Thoracic aorta (tissue), 2 donors: ENCODE data around the gene RGS7. TPM values are rescaled to one million over a fixed set of nuclear protein-coding genes. Genes with fewer than 3 reads are reported as not detected.

Source experiments
- ATAC-seq: fragments of 150-250 bp; one replicate; pipeline ENCODE4 v1.8.0; 2017; ENCODE audit warnings: low read depth; ENCODE audit not compliant: insufficient number of reproducible peaks, low FRiP score
- DNase-seq: peaks from one replicate; pipeline ENCODE4 v3.0.0-alpha.2; 2020; ENCODE audit warnings: low spot score
- H3K27ac ChIP-seq, 2 donors: fragments of 200-600 bp; sonication (generic); 1 replicate in 1 of 2; 2 replicates in 1 of 2; pipeline ENCODE4 v1.5.1; 2016; ENCODE audit warnings: mild to moderate bottlenecking in 2 of 2, moderate library complexity in 2 of 2
- H3K27me3 ChIP-seq: fragments of 200-600 bp; sonication (generic); replicated peaks from 2 replicates; pipeline ENCODE4 v1.6.0; 2016; ENCODE audit warnings: mild to moderate bottlenecking; ENCODE audit not compliant: insufficient read depth
- H3K36me3 ChIP-seq: fragments of 200-600 bp; sonication (generic); one replicate; pipeline ENCODE4 v1.5.1; 2016
- H3K4me1 ChIP-seq, 2 donors: fragments of 200-600 bp; sonication (generic); 1 replicate in 1 of 2; 2 replicates in 1 of 2; pipeline versions ENCODE4 v1.5.1 to v1.6.0; 2016; ENCODE audit warnings: low read depth in 2 of 2, mild to moderate bottlenecking in 1 of 2; ENCODE audit not compliant: control insufficient read depth in 1 of 2
- H3K4me3 ChIP-seq: fragments of 200-600 bp; sonication (generic); 2 replicates; pipeline ENCODE4 v1.5.1; 2016; ENCODE audit warnings: mild to moderate bottlenecking
- H3K9me3 ChIP-seq: fragments of 200-600 bp; sonication (generic); 2 replicates; pipeline ENCODE4 v1.5.1; 2016
- CTCF ChIP-seq: fragments of 200-600 bp; sonication (generic); IDR thresholded peaks from one replicate; pipeline ENCODE4 v1.5.1; 2019; ENCODE audit warnings: antibody characterized with exemption
- total RNA-seq, 2 donors: library from RNA; depleted of rRNA; stranded (reverse); fragments of >200 nt; gene quantifications; one replicate each; pipeline versions ENCODE4 v1.1.0 to v1.2.3, GENCODE V29; 2016

RGS7 gene
- total RNA-seq, 2 donors from 2014 or later: not detected

DNA sequence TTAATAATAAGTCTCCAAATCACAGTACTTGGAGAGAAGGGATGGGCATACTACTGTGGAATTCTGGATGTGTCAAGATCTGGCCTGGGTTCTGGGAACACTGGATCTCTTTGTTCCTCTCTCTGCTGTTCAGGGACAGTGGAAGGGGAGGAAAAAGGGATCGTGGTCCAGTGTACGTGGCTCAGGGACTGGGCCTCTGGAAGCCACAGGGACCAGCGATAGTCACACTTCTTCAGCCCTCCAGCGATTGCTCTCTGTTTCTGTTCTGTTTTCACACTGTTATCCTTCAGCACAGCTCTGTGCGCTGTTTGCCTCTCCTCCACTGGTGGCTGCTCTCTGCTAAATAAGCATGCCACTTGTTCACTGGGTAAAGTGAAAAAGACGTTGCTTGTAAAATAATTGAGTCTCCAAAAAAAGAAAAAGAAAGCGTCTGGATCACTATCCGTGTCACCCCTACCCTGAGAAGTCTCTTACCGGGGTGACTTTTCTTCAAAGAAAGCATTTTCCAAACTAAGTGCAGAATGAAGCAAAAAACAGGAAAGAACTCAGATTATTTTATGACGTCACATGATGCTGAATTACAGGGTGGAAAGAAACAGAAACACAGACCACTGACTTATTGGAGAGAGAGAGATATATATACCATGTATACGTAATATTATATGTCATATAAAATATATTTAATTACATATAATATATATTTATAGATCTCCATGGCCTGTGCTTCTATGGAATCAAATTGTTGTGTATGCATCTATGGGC lies 279.4 kb downstream of the RGS7 start:
- H3K27ac ChIP-seq: no peak overlapping the region
- no peak for DNase-seq
- no peaks in the 10 kb centered on the region for H3K9me3 ChIP-seq
- no peak for TF ChIP-seq CTCF
- H3K4me1 ChIP-seq: no peaks in the 10 kb centered on the region
- no peaks in the 10 kb centered on the region for H3K27me3 ChIP-seq
- no peaks in the 10 kb centered on the region for H3K36me3 ChIP-seq
- no peak for ATAC-seq
- no peak overlapping the region for H3K4me3 ChIP-seq

DNA sequence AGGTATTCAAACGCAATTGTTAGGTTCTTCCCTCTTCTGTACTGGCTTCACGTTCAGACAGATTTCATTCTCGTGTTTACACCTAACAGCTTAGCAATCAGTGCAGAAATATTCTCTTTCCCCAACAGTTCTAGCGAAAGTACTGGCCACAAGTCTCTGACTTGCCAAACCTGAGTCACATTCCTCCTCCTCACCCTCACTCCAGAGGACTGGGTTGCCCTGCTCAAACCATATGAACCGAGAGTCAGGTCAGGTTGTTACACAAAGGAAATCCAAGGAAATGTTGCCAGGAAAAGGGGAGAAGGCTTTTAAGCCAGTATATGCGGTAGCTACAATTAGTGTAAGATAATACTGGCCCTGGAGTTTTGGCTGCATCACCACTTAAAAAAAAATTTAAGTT lies 282.5 kb downstream of the RGS7 start:
- H3K4me3 ChIP-seq: no peak overlapping the region
- no peak for DNase-seq
- no peaks in the 10 kb centered on the region for H3K4me1 ChIP-seq
- no peaks in the 10 kb centered on the region for H3K9me3 ChIP-seq
- H3K27me3 ChIP-seq: no peaks in the 10 kb centered on the region
- H3K27ac ChIP-seq: no peak overlapping the region
- no peaks in the 10 kb centered on the region for H3K36me3 ChIP-seq
- ATAC-seq: no peak
- TF ChIP-seq CTCF: no peak

GRCh38 chr1:241068359-241068758 lies 288.6 kb downstream of the RGS7 start:
- no peak overlapping the region for H3K27ac ChIP-seq
- H3K36me3 ChIP-seq: no peaks in the 10 kb centered on the region
- TF ChIP-seq CTCF: no peak
- H3K4me1 ChIP-seq: no peaks in the 10 kb centered on the region
- H3K9me3 ChIP-seq: no peaks in the 10 kb centered on the region
- H3K27me3 ChIP-seq: no peaks in the 10 kb centered on the region
- ATAC-seq: no peak
- H3K4me3 ChIP-seq: no peak overlapping the region
- no peak for DNase-seq

- H3K27me3 ChIP-seq: no peaks in the 10 kb centered on the region
- TF ChIP-seq CTCF: no peak
- ATAC-seq: no peak
These were observed 293.7 kb downstream of the RGS7 start for GRCh38 chr1:241063276-241063675.

DNA sequence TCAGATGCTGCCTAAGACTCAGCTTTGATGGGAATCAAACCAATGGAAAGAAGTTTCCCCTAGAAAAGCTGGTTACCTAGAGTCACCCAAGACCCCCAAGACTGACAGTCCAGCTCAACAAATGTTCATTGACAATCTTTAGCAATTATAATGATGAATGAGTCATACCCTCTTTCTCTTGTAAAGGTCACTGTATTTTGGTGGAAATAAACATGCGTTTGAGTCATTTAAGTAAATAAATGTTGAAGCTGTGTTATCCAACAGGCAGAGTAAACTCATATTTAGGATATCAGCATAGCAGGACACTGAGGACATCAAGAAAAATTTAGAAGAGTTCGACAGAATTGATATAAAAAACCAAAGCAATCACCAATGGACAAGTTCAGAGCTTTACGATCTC lies 295.9 kb downstream of the RGS7 start:
- no peaks in the 10 kb centered on the region for H3K36me3 ChIP-seq
- H3K9me3 ChIP-seq: no peaks in the 10 kb centered on the region
- ATAC-seq: no peak
- H3K27ac ChIP-seq: no peak overlapping the region
- DNase-seq: no peak
- no peak for TF ChIP-seq CTCF
- no peak overlapping the region for H3K4me3 ChIP-seq
- no peaks in the 10 kb centered on the region for H3K27me3 ChIP-seq
- no peaks in the 10 kb centered on the region for H3K4me1 ChIP-seq

More at GRCh38 chr1:241063276-241063675, 293.7 kb downstream of the RGS7 start:
- DNase-seq: no peak
- Histone ChIP-seq H3K27ac (no peak overlapping the region), H3K9me3 (no peaks in the 10 kb centered on the region), H3K4me1 (no peaks in the 10 kb centered on the region), H3K36me3 (no peaks in the 10 kb centered on the region), H3K4me3 (no peak overlapping the region)
